ENCODE measurements around the gene CBLC. TPM values are rescaled to one million over a fixed set of nuclear protein-coding genes. Genes with fewer than 3 reads are reported as not detected.

The CBLC gene
- total and polyA plus RNA-seq, 7 donors, result 46.8 to 64.5 (median 58.0) TPM; not detected in 4

GRCh38 chr19:44762038-44762437 is 15.7 kb upstream of the CBLC start:
- Histone ChIP-seq H3K36me3 (peaks cover 0 to 34% (median 10%) of the 10 kb centered on the region in 4 donors), H3K27me3 (no peaks in the 10 kb centered on the region), H3K27ac (no peak overlapping the region), H3K9me3 (no peaks in the 10 kb centered on the region), H3K4me3 (no peak overlapping the region), H3K4me1 (peaks cover 0 to 26% (median 21%) of the 10 kb centered on the region in 4 donors)
- no peak for TF ChIP-seq CTCF (IDR thresholded peaks at IDR 0.05)
- TF ChIP-seq POLR2A (IDR thresholded peaks at IDR 0.05), result no peak
- DNase-seq, result peak; percentile 39
- intact Hi-C loops (cut with DNase I), result no loop called here
- 61 to 88% methylated on average over 8 of the region's 8 CpGs for WGBS, 2 donors

- Histone ChIP-seq H3K27ac (no peak overlapping the region), H3K4me3 (no peak overlapping the region), H3K4me1 (no peaks in the 10 kb centered on the region), H3K36me3 (peaks cover 0 to 11% (median 1%) of the 10 kb centered on the region in 4 donors), H3K9me3 (no peaks in the 10 kb centered on the region), H3K27me3 (no peaks in the 10 kb centered on the region)
- TF ChIP-seq POLR2AphosphoS5 (IDR thresholded peaks at IDR 0.05) (peak in 1 of 4 donors; percentile 21), POLR2A (IDR thresholded peaks at IDR 0.05) (no peak), CTCF (IDR thresholded peaks at IDR 0.05) (no peak), EP300 (IDR thresholded peaks at IDR 0.05) (no peak)
- DNase-seq, result peak; percentile 64
- 23 to 69% methylated on average over 22 of the region's 22 CpGs for WGBS, 2 donors
- intact Hi-C loops (cut with DNase I), result no loop called here
These were observed 12.4 kb upstream of the CBLC start for GRCh38 chr19:44765033-44765948.

GRCh38 chr19:44765949-44766335 is 11.7 kb upstream of the CBLC start:
- Histone ChIP-seq H3K9me3 (no peaks in the 10 kb centered on the region), H3K27ac (no peak overlapping the region)

GRCh38 chr19:44767295-44768180 is 10.2 kb upstream of the CBLC start:
- no peaks in the 10 kb centered on the region for H3K27me3 ChIP-seq
- H3K4me1 ChIP-seq, result no peaks in the 10 kb centered on the region
- H3K36me3 ChIP-seq, result no peaks in the 10 kb centered on the region
- no peak for TF ChIP-seq POLR2A (IDR thresholded peaks at IDR 0.05)
- no peak for TF ChIP-seq EP300 (IDR thresholded peaks at IDR 0.05)
- no peak for TF ChIP-seq POLR2AphosphoS5 (IDR thresholded peaks at IDR 0.05)
- TF ChIP-seq CTCF (IDR thresholded peaks at IDR 0.05), result no peak
- H3K9me3 ChIP-seq, result no peaks in the 10 kb centered on the region
- 72 to 75% methylated on average over 11 of the region's 11 CpGs for WGBS, 2 donors
- no peak overlapping the region for H3K4me3 ChIP-seq
- intact Hi-C loops (cut with DNase I), result no loop called here
- H3K27ac ChIP-seq, result no peak overlapping the region
- no peak for DNase-seq

More at GRCh38 chr19:44765949-44766335, 11.7 kb upstream of the CBLC start:
- DNase-seq, result no peak
- no peak for TF ChIP-seq POLR2AphosphoS5 (IDR thresholded peaks at IDR 0.05)
- TF ChIP-seq EP300 (IDR thresholded peaks at IDR 0.05), result no peak
- no peak for TF ChIP-seq POLR2A (IDR thresholded peaks at IDR 0.05)
- no peak for TF ChIP-seq CTCF (IDR thresholded peaks at IDR 0.05)
- WGBS, 2 donors, result 66 to 93% methylated on average over 3 of the region's 3 CpGs
- Histone ChIP-seq H3K36me3 (peaks cover 0 to 5% (median 0%) of the 10 kb centered on the region in 4 donors), H3K4me3 (no peak overlapping the region), H3K4me1 (no peaks in the 10 kb centered on the region), H3K27me3 (no peaks in the 10 kb centered on the region)
- intact Hi-C loops (cut with DNase I), result no loop called here
